Measurements from ENCODE around the gene SLC66A2.
"Not testable (repeated sequence)": the region's sequence is repeated elsewhere in the genome, so short reads cannot be mapped to it uniquely, and the experiment has no call there.

The SLC66A2 gene

GRCh38 chr18:79951545-79952455 is at the start of gene SLC66A2:
SLC66A2 (minus strand) TSS chr18:79951653; CDS start chr18:79950926, 727 bp downstream.
- DNase-seq, result peak; percentile 91

GRCh38 chr18:80000877-80001276 is 49.4 kb upstream of the SLC66A2 start:
- DNase-seq, result no peak

GRCh38 chr18:79999701-80000100 is 48.2 kb upstream of the SLC66A2 start:
- not testable (repeated sequence) for DNase-seq

GRCh38 chr18:79991494-79991893 is 40.0 kb upstream of the SLC66A2 start:
- no peak for DNase-seq

GRCh38 chr18:79989195-79989497 is 37.7 kb upstream of the SLC66A2 start:
- no peak for DNase-seq

DNA sequence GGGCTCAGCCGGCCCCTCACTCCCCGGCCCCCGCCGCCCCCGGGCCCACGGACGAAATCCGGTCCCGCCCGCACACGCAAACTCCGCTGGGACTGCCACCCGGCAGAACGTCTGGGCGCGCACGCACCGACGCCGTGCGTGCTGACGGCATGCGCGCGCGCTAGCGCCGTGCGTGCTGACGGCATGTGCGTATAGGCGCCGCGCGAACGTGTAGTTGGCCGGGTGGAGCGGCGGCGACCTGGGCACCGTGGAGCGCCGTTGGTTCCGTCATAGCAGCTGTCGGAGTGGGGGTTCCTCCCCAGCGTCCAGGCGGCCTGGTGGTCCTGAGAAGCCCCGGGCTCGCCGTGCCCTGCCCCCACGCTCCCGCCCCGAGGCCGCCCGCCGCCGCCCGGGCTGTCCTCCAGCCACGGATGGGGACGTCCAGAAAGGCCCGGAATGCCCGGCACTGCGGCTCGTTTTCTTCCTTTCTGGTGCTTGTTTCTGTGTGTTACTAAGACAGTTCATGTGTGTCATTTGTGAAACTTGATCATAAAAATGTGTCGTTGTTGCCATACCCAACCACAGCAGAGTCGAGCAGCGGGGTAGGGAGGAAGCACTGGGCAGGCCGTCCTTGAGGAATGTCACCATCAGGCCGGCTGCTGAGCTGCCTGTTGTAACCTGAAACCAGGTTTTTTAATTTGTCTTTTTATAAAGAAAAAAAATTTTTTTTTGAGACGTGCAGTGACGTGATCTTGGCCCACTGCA is 37.2 kb upstream of the SLC66A2 start, which contains the start of gene TXNL4A:
Gene TXNL4A (minus strand): TSS at position 113 of the 744 bp plus-strand sequence. CDS start 171 bp downstream, outside the sequence.
- DNase-seq, result peak; percentile 76

DNA sequence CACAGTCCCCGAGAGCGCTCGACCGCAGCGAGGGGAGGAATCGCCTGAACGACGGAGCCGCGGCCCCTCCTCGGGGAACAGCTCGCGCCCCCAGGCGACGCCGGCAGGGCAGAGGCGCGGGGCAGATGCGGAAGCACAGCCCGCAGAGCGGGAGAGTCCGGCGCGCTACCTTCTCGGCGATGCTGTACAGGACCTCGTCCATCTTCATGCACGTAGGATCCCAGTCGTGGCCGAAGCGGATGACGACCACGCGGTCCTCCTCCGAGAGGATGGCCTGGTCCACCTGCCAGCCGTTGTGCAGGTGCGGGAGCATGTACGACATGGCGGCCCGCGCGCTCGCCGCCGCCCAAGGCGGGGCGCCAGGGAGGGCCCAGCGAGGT is 36.6 kb upstream of the SLC66A2 start:
- DNase-seq, result peak; percentile 47

DNA sequence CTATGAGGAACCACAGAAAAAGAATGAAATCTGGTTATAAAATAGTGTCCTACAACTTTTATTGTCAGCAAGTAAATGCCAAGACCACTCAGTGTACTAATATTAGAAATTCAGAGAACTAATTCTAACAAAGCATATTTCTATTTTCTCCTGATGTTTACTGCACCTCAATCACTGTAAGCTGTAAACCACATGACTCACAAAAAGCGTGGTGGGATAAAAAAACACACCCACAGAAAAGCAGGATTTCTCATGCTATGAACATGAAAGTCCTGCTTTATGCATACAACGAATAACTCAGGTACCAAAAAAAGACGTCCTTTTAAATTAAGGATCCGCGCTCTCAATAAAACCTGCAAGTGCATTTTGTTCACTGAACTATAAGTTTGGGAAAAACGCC is 36.1 kb upstream of the SLC66A2 start:
- DNase-seq, result no peak

- no peak for DNase-seq
Measured at GRCh38 chr18:79986726-79987125, 35.3 kb upstream of the SLC66A2 start.

- no peak for DNase-seq
Measured at GRCh38 chr18:79985172-79985571, 33.7 kb upstream of the SLC66A2 start.

DNA sequence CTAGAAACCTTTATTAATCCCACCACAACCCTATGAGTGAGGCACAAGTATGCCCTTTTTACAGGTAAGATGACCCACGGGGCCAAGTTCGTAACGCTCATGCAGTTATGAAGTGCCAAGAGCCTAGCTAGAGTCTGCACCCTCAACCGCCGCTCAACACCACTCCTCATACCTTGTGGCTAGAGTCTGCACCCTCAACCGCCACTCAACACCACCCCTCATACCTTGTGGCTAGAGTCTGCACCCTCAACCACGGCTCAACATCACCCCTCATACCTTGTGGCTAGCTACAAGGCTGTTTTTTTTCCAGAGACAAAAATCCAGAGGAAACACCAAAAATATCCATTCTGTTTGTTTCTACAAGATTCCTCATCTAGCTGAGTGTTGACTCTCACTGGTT is 32.3 kb upstream of the SLC66A2 start:
- no peak for DNase-seq

- no peak for DNase-seq
Measured at GRCh38 chr18:79983253-79983652, 31.8 kb upstream of the SLC66A2 start.

DNA sequence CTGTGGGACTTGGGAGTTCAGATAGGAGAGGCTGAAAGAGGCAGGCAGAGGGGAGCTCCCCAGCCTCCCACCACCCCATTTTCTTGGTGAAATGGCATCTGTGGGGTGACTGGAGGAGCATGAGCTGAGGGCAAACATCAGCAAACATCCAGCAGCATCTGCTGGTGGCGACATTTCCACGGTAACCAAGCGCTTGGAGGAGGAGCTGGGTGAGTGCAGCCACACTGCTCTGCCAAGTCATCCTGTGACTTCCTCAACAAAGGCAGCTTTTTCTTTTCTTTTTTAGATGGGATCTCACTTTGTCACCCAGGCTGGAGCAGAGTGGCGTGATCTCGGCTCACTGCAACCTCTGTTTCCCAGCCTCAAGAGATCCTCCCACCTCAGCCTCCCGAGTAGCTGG is 31.3 kb upstream of the SLC66A2 start:
- DNase-seq, result no peak

DNA sequence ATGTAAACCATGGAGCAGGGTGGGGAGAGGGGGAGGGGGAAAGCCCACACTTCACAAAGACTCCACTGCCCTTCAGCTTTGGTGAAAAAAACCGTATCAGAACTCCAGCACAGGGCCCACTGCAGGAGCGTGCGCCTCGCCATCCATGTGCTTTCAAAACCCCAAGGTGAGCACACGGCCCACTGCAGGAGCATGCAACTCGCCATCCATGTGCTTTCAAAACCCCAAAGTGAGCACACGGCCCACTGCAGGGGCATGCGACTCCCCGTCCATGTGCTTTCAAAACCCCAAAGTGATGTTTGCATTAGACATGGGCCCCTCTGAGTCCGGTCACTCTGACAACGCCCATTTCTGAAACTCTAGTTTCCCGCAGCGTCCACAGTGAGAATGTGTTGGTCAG is 29.1 kb upstream of the SLC66A2 start:
- DNase-seq, result no peak

DNA sequence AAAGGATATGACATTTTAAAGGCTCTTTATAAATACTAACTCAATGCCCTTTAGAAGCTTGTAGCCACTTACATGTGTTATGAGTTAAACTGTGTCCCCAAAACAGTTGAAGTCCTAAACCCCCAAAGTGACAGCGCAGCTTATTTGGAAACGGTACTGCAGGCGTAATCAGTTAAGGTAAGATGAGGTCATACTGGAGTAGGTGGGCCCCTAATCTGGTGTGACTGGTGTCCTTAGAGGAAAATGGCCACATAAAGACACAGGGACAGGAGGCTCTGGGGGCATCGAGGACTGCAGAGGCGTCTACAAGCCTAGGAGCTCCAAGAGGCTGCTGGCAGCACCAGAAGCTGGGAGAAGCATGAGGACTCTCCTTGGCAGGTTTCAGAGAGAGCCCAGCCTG is 28.4 kb upstream of the SLC66A2 start:
- DNase-seq, result no peak

DNA sequence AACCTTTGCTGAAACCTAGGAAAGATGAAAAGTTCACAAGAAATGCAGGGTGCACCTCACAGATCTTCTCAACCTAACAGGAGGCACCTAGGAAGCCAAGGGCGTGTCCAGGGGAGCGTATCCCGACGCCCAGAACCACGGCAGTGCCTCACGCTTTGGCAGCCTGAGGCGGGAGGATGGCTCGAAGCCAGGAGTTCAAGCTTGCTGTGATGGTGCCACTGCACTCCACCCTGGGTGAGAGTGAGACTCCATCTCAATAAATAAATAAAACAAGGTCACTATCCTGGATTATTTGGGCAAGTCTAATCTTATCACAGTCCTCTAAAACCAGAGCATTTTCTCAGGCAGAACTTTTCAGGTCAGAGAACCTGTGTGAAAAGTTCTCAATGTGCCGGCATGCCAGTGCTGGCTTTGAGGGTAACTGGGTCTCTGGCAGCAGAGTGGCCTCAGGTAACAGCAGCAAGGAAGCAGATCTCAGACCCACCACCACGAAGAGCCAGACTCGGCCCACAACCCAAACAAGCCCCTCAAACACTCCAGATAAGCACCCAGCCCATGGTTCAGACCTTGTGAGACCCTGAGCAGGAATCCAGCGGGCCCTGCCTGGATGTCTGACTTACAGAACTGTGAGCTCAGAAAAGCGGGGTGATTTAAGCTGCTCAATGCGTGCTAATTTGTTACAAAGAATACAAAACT is 24.7 kb upstream of the SLC66A2 start:
- DNase-seq, result no peak

- DNase-seq, result no peak
Measured at GRCh38 chr18:79975043-79975442, 23.6 kb upstream of the SLC66A2 start.

- DNase-seq, result no peak
Measured at GRCh38 chr18:79974025-79974654, 22.7 kb upstream of the SLC66A2 start.

GRCh38 chr18:79973517-79973916 is 22.1 kb upstream of the SLC66A2 start:
- DNase-seq, result no peak

DNA sequence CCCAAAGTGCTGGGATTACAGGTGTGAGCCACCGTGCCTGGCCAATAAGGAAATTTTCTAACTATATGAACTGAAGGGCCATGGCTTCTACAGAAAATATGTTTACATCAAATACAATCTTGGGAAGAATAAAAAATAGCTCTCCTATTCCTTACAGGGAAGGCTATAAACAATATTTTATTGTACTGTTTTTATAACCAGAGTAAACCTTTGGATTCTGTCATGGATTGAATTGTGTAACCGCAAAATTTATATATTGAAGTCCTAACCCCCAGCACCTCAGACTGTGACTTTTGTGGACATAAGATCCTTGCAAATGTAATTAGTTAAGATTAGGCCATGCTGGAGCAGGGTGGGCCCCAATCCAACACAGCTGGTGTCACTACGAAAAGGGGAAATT is 21.3 kb upstream of the SLC66A2 start:
- DNase-seq, result no peak

DNA sequence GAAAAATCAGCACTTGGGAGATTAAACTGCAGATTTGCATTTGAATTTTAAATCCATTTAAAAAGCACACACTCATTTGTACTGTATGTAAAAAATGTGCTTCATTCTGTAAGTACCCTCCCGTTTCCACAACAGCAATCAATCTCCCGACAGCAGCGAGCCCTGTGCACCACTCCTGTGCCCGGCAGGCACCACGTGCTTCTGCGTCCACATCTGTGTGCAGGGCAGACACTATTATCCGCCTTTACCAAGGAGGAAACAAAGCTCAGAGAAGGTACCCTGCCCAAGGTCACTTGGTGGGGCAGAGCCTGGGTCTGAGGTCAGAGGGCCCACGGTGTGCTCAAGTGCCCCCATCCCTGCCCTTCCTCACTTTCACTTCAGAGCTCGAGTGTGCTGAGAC is 20.5 kb upstream of the SLC66A2 start:
- no peak for DNase-seq

GRCh38 chr18:79971211-79971952 is 19.9 kb upstream of the SLC66A2 start:
- DNase-seq, result no peak

Data from activated CD4-positive, alpha-beta T cell treated with anti-CD3 and anti-CD28 coated beads for 1 hour (primary cell).